Tibial nerve (tissue), 4 donors: Measurements from ENCODE around the gene NUAK1. TPM values are rescaled to one million over a fixed set of nuclear protein-coding genes. Genes with fewer than 3 reads are reported as not detected.

Experiments
- DNase-seq, 2 donors: peaks; one replicate each; pipeline ENCODE4 v3.0.0-alpha.2; 2019; ENCODE audit warnings: low spot score in 2 of 2
- H3K27ac ChIP-seq, 4 donors: fragments of 200-600 bp; sonication (generic) in 3 of 4; one replicate each; pipeline ENCODE4 v1.5.1; 2017 to 2019; ENCODE audit warnings: mild to moderate bottlenecking in 1 of 4
- H3K27me3 ChIP-seq, 2 donors: fragments of 200-600 bp; sonication (generic) in 1 of 2; one replicate each; pipeline versions ENCODE4 v1.5.1 to v1.6.0; 2017 to 2019
- H3K36me3 ChIP-seq, 3 donors: fragments of 200-600 bp; sonication (generic); one replicate each; pipeline ENCODE4 v1.5.1; 2018 to 2019
- H3K4me1 ChIP-seq, 4 donors: fragments of 200-600 bp; sonication (generic) in 3 of 4; one replicate each; pipeline ENCODE4 v1.5.1; 2017 to 2019
- H3K4me3 ChIP-seq, 4 donors: fragments of 200-600 bp; sonication (generic) in 3 of 4; one replicate each; pipeline ENCODE4 v1.5.1; 2017 to 2019; ENCODE audit warnings: mild to moderate bottlenecking in 1 of 4, moderate library complexity in 1 of 4
- H3K9me3 ChIP-seq, 4 donors: fragments of 200-600 bp; sonication (generic) in 3 of 4; one replicate each; pipeline ENCODE4 v1.5.1; 2017 to 2019
- CTCF ChIP-seq, 5 experiments: fragments of 200-600 bp in 3 of 5; fragments of 450-650 bp in 2 of 5; sonication (generic) in 3 of 5; IDR thresholded peaks; one replicate each; pipeline ENCODE4 v1.5.1; 2016 to 2019; ENCODE audit warnings: antibody characterized with exemption in 5 of 5, mild to moderate bottlenecking in 3 of 5, moderate library complexity in 2 of 5
- EP300 ChIP-seq, 2 donors: sonication (generic); formaldehyde crosslinking; IDR thresholded peaks; one replicate each; pipeline ENCODE4 v1.6.1; 2017; ENCODE audit warnings: antibody characterized with exemption in 2 of 2, mild to moderate bottlenecking in 1 of 2
- POLR2A ChIP-seq, 2 donors: fragments of 450-650 bp; IDR thresholded peaks; one replicate each; pipeline ENCODE4 v1.6.1; 2017; ENCODE audit warnings: antibody characterized with exemption in 2 of 2, mild to moderate bottlenecking in 2 of 2, moderate library complexity in 2 of 2
- WGBS, 2 donors: methylation state at CpG; one replicate each; pipeline ENCODE4 v1.1.5; 2018; 5-methylcytosine and 5-hydroxymethylcytosine counted together
- total RNA-seq, 4 donors: library from RNA; depleted of rRNA; stranded (reverse); fragments of >200 nt; gene quantifications; one replicate each; pipeline ENCODE4 v1.1.0, GENCODE V29; 2016

Gene NUAK1
- total RNA-seq, 4 donors from 2014 or later, result 32.0 to 47.9 (median 33.5) TPM

- TF ChIP-seq CTCF (IDR thresholded peaks at IDR 0.05) (no peak), POLR2A (IDR thresholded peaks at IDR 0.05) (no peak), EP300 (IDR thresholded peaks at IDR 0.05) (no peak)
- H3K27ac ChIP-seq, result no peak overlapping the region
- WGBS, 2 donors, result 73 to 82% methylated on average over 5 of the region's 5 CpGs
- H3K36me3 ChIP-seq, result no peaks in the 10 kb centered on the region
- no peak overlapping the region for H3K4me3 ChIP-seq
- DNase-seq, result no peak
- no peaks in the 10 kb centered on the region for H3K9me3 ChIP-seq
- no peaks in the 10 kb centered on the region for H3K27me3 ChIP-seq
- peaks cover 0 to 3% (median 0%) of the 10 kb centered on the region in 4 donors for H3K4me1 ChIP-seq
These were observed 103.3 kb downstream of the NUAK1 start for GRCh38 chr12:106035421-106035820.

GRCh38 chr12:106034316-106034715 lies 104.4 kb downstream of the NUAK1 start:
- no peaks in the 10 kb centered on the region for H3K36me3 ChIP-seq
- H3K27me3 ChIP-seq, result no peaks in the 10 kb centered on the region
- no peak for DNase-seq
- peaks cover 0 to 3% (median 0%) of the 10 kb centered on the region in 4 donors for H3K4me1 ChIP-seq
- 83 to 94% methylated on average over 4 of the region's 4 CpGs for WGBS, 2 donors
- H3K4me3 ChIP-seq, result no peak overlapping the region
- no peak overlapping the region for H3K27ac ChIP-seq
- TF ChIP-seq POLR2A (IDR thresholded peaks at IDR 0.05) (no peak), CTCF (IDR thresholded peaks at IDR 0.05) (no peak), EP300 (IDR thresholded peaks at IDR 0.05) (no peak)
- no peaks in the 10 kb centered on the region for H3K9me3 ChIP-seq

- no peaks in the 10 kb centered on the region for H3K27me3 ChIP-seq
- H3K4me1 ChIP-seq, result peaks cover 0 to 3% (median 0%) of the 10 kb centered on the region in 4 donors
- no peaks in the 10 kb centered on the region for H3K9me3 ChIP-seq
- no peak for DNase-seq
- H3K27ac ChIP-seq, result no peak overlapping the region
- H3K4me3 ChIP-seq, result no peak overlapping the region
- TF ChIP-seq EP300 (IDR thresholded peaks at IDR 0.05) (no peak), CTCF (IDR thresholded peaks at IDR 0.05) (no peak), POLR2A (IDR thresholded peaks at IDR 0.05) (no peak)
- H3K36me3 ChIP-seq, result no peaks in the 10 kb centered on the region
- 60 to 74% methylated on average over 4 of the region's 4 CpGs for WGBS, 2 donors
These were observed 105.5 kb downstream of the NUAK1 start for GRCh38 chr12:106033161-106033675.

- Histone ChIP-seq H3K9me3 (no peaks in the 10 kb centered on the region), H3K36me3 (no peaks in the 10 kb centered on the region), H3K4me3 (no peak overlapping the region), H3K4me1 (peaks cover 0 to 3% (median 0%) of the 10 kb centered on the region in 4 donors), H3K27me3 (no peaks in the 10 kb centered on the region), H3K27ac (no peak overlapping the region)
- TF ChIP-seq CTCF (IDR thresholded peaks at IDR 0.05) (no peak), EP300 (IDR thresholded peaks at IDR 0.05) (no peak), POLR2A (IDR thresholded peaks at IDR 0.05) (no peak)
- DNase-seq, result no peak
These were observed 106.2 kb downstream of the NUAK1 start for GRCh38 chr12:106032623-106032925.

GRCh38 chr12:106031761-106032622 lies 106.8 kb downstream of the NUAK1 start:
- no peak overlapping the region for H3K4me3 ChIP-seq
- no peaks in the 10 kb centered on the region for H3K27me3 ChIP-seq
- H3K9me3 ChIP-seq, result no peaks in the 10 kb centered on the region
- H3K36me3 ChIP-seq, result no peaks in the 10 kb centered on the region
- peaks cover 0 to 3% (median 0%) of the 10 kb centered on the region in 4 donors for H3K4me1 ChIP-seq
- DNase-seq, result no peak
- 86 to 88% methylated on average over 4 of the region's 4 CpGs for WGBS, 2 donors
- H3K27ac ChIP-seq, result no peak overlapping the region
- TF ChIP-seq POLR2A (IDR thresholded peaks at IDR 0.05) (no peak), CTCF (IDR thresholded peaks at IDR 0.05) (no peak), EP300 (IDR thresholded peaks at IDR 0.05) (no peak)
